Osteocyte (in vitro differentiated cells): ENCODE results near the gene PRELP. TPM values are rescaled to one million over a fixed set of nuclear protein-coding genes. Genes with fewer than 3 reads are reported as not detected.
A peak's percentile ranks its signal among the peaks of the same experiment; 100 is the strongest.

Source experiments
- DNase-seq: peaks from one replicate; pipeline ENCODE4 v3.0.0; 2021; ENCODE audit warnings: mixed read lengths; ENCODE audit not compliant: unreplicated experiment; ENCODE audit errors: extremely low spot score
- H3K27ac Mint-ChIP-seq: one replicate; pipeline ENCODE4 v1.8.0; 2021; ENCODE audit warnings: mild to moderate bottlenecking, mixed read lengths; ENCODE audit not compliant: unreplicated experiment
- H3K27me3 Mint-ChIP-seq: one replicate; pipeline ENCODE4 v1.8.0; 2021; ENCODE audit warnings: mixed read lengths; ENCODE audit not compliant: unreplicated experiment
- H3K36me3 Mint-ChIP-seq: one replicate; pipeline ENCODE4 v1.8.0; 2021; ENCODE audit warnings: mixed read lengths; ENCODE audit not compliant: unreplicated experiment
- H3K4me1 Mint-ChIP-seq: one replicate; pipeline ENCODE4 v1.8.0; 2021; ENCODE audit warnings: mixed read lengths; ENCODE audit not compliant: unreplicated experiment
- H3K4me3 Mint-ChIP-seq: one replicate; pipeline ENCODE4 v1.8.0; 2021; ENCODE audit warnings: mild to moderate bottlenecking, moderate library complexity, mixed read lengths; ENCODE audit not compliant: unreplicated experiment
- H3K9me3 Mint-ChIP-seq: one replicate; pipeline ENCODE4 v1.8.0; 2021; ENCODE audit warnings: mixed read lengths; ENCODE audit not compliant: unreplicated experiment
- total RNA-seq: library from RNA; stranded (reverse); gene quantifications from 2 replicates; pipeline ENCODE4 v1.2.1, GENCODE V29; 2021
- TF ChIP-seq, protein P1 (sequence below): fragments of 200-600 bp; sonication (generic); IDR thresholded peaks from 2 replicates; pipeline ENCODE4 v1.5.0; 2021; ENCODE audit warnings: antibody characterized with exemption, mild to moderate bottlenecking, moderate library complexity

PRELP gene
- total RNA-seq, 1 donor from 2014 or later: 1.0 TPM

DNA sequence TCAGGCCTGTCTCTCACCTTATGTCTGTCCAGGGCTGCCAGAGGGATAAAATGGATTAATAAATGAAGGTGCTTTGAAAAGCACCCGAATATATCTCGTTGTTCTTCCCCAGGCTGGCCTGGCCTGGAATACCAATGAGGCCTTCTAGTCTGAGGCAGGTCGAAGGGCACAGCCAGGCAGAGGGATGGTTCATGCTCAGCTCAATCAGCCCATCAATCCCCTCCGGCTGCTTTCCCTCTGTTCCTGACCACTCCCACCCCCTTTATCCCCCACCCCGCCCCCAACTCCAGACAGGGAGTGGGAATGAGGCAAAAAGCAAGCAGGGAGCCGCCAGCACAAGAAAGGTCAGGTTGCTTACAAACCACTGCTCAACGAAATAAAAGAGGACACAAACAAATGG lies 40.0 kb upstream of the PRELP start:
- H3K36me3 Mint-ChIP-seq: no peaks in the 10 kb centered on the region
- H3K27me3 Mint-ChIP-seq: peaks cover 25% of the 10 kb centered on the region
- peaks cover 9% of the 10 kb centered on the region for H3K4me1 Mint-ChIP-seq
- DNase-seq: no peak
- H3K9me3 Mint-ChIP-seq: no peaks in the 10 kb centered on the region
- TF ChIP-seq, protein P1, sequence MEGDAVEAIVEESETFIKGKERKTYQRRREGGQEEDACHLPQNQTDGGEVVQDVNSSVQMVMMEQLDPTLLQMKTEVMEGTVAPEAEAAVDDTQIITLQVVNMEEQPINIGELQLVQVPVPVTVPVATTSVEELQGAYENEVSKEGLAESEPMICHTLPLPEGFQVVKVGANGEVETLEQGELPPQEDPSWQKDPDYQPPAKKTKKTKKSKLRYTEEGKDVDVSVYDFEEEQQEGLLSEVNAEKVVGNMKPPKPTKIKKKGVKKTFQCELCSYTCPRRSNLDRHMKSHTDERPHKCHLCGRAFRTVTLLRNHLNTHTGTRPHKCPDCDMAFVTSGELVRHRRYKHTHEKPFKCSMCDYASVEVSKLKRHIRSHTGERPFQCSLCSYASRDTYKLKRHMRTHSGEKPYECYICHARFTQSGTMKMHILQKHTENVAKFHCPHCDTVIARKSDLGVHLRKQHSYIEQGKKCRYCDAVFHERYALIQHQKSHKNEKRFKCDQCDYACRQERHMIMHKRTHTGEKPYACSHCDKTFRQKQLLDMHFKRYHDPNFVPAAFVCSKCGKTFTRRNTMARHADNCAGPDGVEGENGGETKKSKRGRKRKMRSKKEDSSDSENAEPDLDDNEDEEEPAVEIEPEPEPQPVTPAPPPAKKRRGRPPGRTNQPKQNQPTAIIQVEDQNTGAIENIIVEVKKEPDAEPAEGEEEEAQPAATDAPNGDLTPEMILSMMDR: no peak
- no peak overlapping the region for H3K27ac Mint-ChIP-seq
- H3K4me3 Mint-ChIP-seq: no peak overlapping the region

DNA sequence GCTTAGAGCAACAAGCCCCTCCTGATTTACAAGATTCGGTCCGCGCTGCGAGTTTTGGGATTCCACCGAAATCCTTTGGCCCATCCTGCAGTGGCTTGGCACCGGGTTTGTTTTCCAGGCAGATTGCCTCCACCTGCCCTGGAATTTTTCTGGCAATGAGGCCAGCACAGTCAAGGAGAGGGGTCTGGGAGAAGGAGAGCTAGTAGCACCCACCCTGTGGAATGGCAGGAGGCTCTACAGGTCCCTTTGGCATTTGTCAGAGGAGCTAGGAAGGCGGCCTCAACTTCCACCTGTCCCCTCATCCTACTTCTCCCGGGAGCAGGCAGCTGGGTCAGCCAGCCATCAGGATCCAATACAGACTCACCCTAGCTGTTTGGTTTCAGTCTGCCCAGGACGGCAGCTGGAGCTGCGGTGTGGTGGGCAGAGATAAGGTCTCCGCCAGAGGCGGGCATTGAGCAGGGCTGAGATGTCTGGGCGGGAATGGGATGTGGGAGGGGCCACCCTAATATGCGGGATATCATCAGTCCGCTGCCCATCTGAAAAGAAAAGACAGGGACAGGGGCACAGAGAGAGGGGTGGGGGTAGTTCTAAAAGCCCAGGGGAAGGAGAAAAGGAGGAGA lies 37.8 kb upstream of the PRELP start:
- TF ChIP-seq, protein P1: no peak
- no peak overlapping the region for H3K27ac Mint-ChIP-seq
- no peak for DNase-seq
- no peak overlapping the region for H3K4me3 Mint-ChIP-seq
- H3K4me1 Mint-ChIP-seq: peaks cover 20% of the 10 kb centered on the region
- peaks cover 12% of the 10 kb centered on the region for H3K27me3 Mint-ChIP-seq
- no peaks in the 10 kb centered on the region for H3K36me3 Mint-ChIP-seq
- no peaks in the 10 kb centered on the region for H3K9me3 Mint-ChIP-seq

DNA sequence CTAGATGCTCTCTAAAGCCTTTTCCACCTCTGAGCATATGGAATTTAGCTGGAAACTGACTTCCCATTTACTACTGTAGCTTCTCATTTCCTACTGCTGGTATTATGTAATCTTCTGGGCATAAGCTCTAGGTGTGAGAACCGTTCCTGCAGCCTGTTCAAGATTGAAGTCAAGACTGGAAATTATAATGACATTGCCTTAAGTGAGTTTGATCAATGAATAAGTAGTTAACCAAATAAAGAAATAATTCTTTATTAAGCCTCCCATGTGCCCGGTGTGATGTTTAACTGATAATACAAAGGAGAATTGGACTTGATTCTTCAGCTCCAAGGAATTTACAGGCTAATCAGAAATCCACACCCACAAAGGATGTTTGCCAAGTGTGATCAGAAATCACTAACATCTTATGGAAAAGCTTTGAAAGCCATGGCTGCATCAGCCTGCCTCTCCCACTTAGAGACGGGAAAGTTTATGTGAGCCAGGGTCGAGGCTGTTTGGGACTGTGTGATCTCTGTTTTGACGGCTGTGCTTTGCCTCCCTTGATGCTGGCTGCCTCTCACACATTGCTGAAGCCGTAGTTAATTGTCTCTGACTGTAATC lies 36.4 kb upstream of the PRELP start:
- Mint-ChIP-seq H3K27ac (no peak overlapping the region), H3K4me1 (peaks cover 20% of the 10 kb centered on the region), H3K9me3 (no peaks in the 10 kb centered on the region), H3K27me3 (peaks cover 4% of the 10 kb centered on the region), H3K4me3 (no peak overlapping the region), H3K36me3 (no peaks in the 10 kb centered on the region)
- DNase-seq: no peak
- TF ChIP-seq, protein P1: no peak

DNA sequence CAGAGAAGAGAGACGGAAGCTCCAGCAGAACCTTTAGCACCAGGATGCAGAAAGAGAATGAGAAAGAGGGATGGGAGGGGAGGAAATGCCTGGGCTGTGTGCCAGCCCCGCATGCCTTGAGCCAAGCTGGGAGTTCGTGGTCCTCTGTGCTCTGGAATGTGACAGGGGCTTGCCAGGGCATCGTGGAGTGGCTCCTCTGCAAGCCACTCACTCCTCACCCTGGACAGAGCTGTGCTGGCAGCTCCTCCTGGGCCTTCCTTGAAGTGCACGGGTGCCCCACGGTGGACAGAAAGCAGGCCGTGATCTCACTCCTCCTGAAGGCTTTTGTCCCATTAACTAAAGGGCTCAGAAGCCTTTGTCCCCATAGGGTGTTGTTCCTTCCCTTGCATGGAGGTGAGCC lies 34.8 kb upstream of the PRELP start:
- Mint-ChIP-seq H3K36me3 (no peaks in the 10 kb centered on the region), H3K27me3 (no peaks in the 10 kb centered on the region), H3K27ac (no peak overlapping the region), H3K4me1 (peaks cover 20% of the 10 kb centered on the region), H3K9me3 (no peaks in the 10 kb centered on the region), H3K4me3 (no peak overlapping the region)
- TF ChIP-seq, protein P1: peak; percentile 65
- no peak for DNase-seq

DNA sequence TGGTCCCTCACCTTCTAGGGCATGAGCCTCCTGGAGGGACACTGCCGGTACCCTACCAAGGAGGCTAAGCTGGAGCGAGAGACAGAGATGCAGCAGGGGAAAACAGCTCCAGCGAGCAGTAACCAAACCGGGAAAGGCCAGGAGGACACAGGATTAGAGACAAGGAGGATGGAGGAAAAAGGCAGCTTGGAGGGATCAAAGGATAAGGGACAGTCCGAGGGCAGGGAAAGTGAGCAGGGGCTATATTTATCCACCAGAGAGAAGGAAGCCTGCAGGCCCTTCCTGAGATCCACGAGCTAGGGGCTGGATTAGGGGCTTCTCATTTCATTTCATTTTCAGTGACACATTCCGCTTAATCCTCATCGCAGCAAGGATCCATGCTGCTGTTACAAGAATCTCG lies 33.8 kb upstream of the PRELP start:
- no peak overlapping the region for H3K27ac Mint-ChIP-seq

More for the DNA sequence above, 33.8 kb upstream of the PRELP start:
- no peaks in the 10 kb centered on the region for H3K9me3 Mint-ChIP-seq
- H3K4me1 Mint-ChIP-seq: peaks cover 23% of the 10 kb centered on the region
- no peaks in the 10 kb centered on the region for H3K27me3 Mint-ChIP-seq
- TF ChIP-seq, protein P1: no peak
- no peaks in the 10 kb centered on the region for H3K36me3 Mint-ChIP-seq
- H3K4me3 Mint-ChIP-seq: no peak overlapping the region
- no peak for DNase-seq
